SK-N-SH treated with all-trans-retinoic acid at 6 μM for 48 hours (cell line): Measurements from ENCODE around the gene IQSEC2.

Experiments used
- ATAC-seq: fragments of 200-7000 bp; cut with Tn5 transposase; 3 replicates; pipeline ENCODE4 v1.9.1; 2020; ENCODE audit warnings: mild to moderate bottlenecking, moderate library complexity
- BACH2 ChIP-seq: fragments of 250-450 bp; sonication (Bioruptor Pico); IDR thresholded peaks from 2 replicates; pipeline ENCODE4 v1.9.0; 2021; ENCODE audit warnings: mild to moderate bottlenecking, borderline replicate concordance
- CSDC2 ChIP-seq: fragments of 250-450 bp; sonication (Bioruptor Pico); IDR thresholded peaks from 2 replicates; pipeline ENCODE4 v1.5.0; 2020; ENCODE audit warnings: mild to moderate bottlenecking, moderate library complexity
- ESRRG ChIP-seq: fragments of 250-450 bp; sonication (Bioruptor Pico); IDR thresholded peaks from 2 replicates; pipeline ENCODE4 v1.6.1; 2021; ENCODE audit warnings: mild to moderate bottlenecking
- GLIS3 ChIP-seq: fragments of 250-450 bp; sonication (Bioruptor Pico); IDR thresholded peaks from 2 replicates; pipeline ENCODE4 v1.5.0; 2020; ENCODE audit warnings: mild to moderate bottlenecking, moderate library complexity
- ISL1 ChIP-seq: fragments of 250-450 bp; sonication (Bioruptor Pico); IDR thresholded peaks from 2 replicates; pipeline ENCODE4 v2.1.2; 2022; ENCODE audit warnings: mild to moderate bottlenecking, moderate library complexity
- OSR1 ChIP-seq: fragments of 250-450 bp; sonication (Bioruptor Pico); IDR thresholded peaks from 2 replicates; pipeline ENCODE4 v1.8.0; 2022; ENCODE audit warnings: moderate library complexity, mild to moderate bottlenecking, inconsistent platforms
- RARB ChIP-seq: fragments of 250-450 bp; sonication (Bioruptor Pico); IDR thresholded peaks from 2 replicates; pipeline ENCODE4 v1.8.0; 2021; ENCODE audit warnings: mild to moderate bottlenecking, moderate library complexity
- SNAI2 ChIP-seq: fragments of 250-450 bp; sonication (Bioruptor Pico); IDR thresholded peaks from 2 replicates; pipeline ENCODE4 v1.5.0; 2020; ENCODE audit warnings: mild to moderate bottlenecking, moderate library complexity
- TCF4 ChIP-seq: fragments of 250-450 bp; sonication (Bioruptor Pico); IDR thresholded peaks from 2 replicates; pipeline ENCODE4 v1.8.0; 2021; ENCODE audit warnings: mild to moderate bottlenecking, moderate library complexity, borderline replicate concordance
- TOX ChIP-seq: fragments of 250-450 bp; sonication (Bioruptor Pico); IDR thresholded peaks from 2 replicates; pipeline ENCODE4 v1.8.0; 2021; ENCODE audit warnings: mild to moderate bottlenecking, moderate library complexity, borderline replicate concordance
- ZC3H10 ChIP-seq: fragments of 250-450 bp; sonication (Bioruptor Pico); IDR thresholded peaks from 2 replicates; pipeline ENCODE4 v1.5.1; 2021; ENCODE audit warnings: mild to moderate bottlenecking, moderate library complexity
- ZFP3 ChIP-seq: fragments of 250-450 bp; sonication (Bioruptor Pico); IDR thresholded peaks from 2 replicates; pipeline ENCODE4 v1.5.0; 2020; ENCODE audit warnings: mild to moderate bottlenecking, moderate library complexity
- ZNF565 ChIP-seq: fragments of 450-650 bp; formaldehyde crosslinking; conservative IDR thresholded peaks from 2 replicates; pipeline ENCODE4 v1.5.0; 2020; ENCODE audit warnings: low read depth, mild to moderate bottlenecking, moderate library complexity
- ZNF8 ChIP-seq: fragments of 450-650 bp; formaldehyde crosslinking; IDR thresholded peaks from 2 replicates; pipeline ENCODE4 v1.5.0; 2020; ENCODE audit warnings: mild to moderate bottlenecking, moderate library complexity
- TF ChIP-seq, protein P1 (sequence below): fragments of 250-450 bp; sonication (Bioruptor Pico); IDR thresholded peaks from 2 replicates; pipeline ENCODE4 v1.8.0; 2020; ENCODE audit warnings: mild to moderate bottlenecking, moderate library complexity, borderline replicate concordance
- TF ChIP-seq, protein P2 (sequence below): fragments of 250-450 bp; sonication (Bioruptor Pico); IDR thresholded peaks from 2 replicates; pipeline ENCODE4 v1.8.0; 2021; ENCODE audit warnings: low read depth, mild to moderate bottlenecking, moderate library complexity, borderline replicate concordance
- TF ChIP-seq, protein P3 (sequence below): fragments of 250-450 bp; sonication (Bioruptor Pico); IDR thresholded peaks from 2 replicates; pipeline ENCODE4 v1.5.1; 2020; ENCODE audit warnings: low read depth, mild to moderate bottlenecking, moderate library complexity
- TF ChIP-seq, protein P4 (sequence below): fragments of 250-450 bp; sonication (Bioruptor Pico); IDR thresholded peaks from 2 replicates; pipeline ENCODE4 v1.5.1; 2021; ENCODE audit warnings: mild to moderate bottlenecking, moderate library complexity

Gene IQSEC2

GRCh38 chrX:53321230-53321942 is 40.0 kb upstream of the IQSEC2 start:
- TF ChIP-seq ISL1 (CRISPR knock-in tag) = no peak
- no peak for TF ChIP-seq CSDC2 (CRISPR knock-in tag)
- TF ChIP-seq TCF4 (CRISPR knock-in tag) = no peak
- no peak for TF ChIP-seq BACH2 (CRISPR knock-in tag)
- TF ChIP-seq, protein P1, sequence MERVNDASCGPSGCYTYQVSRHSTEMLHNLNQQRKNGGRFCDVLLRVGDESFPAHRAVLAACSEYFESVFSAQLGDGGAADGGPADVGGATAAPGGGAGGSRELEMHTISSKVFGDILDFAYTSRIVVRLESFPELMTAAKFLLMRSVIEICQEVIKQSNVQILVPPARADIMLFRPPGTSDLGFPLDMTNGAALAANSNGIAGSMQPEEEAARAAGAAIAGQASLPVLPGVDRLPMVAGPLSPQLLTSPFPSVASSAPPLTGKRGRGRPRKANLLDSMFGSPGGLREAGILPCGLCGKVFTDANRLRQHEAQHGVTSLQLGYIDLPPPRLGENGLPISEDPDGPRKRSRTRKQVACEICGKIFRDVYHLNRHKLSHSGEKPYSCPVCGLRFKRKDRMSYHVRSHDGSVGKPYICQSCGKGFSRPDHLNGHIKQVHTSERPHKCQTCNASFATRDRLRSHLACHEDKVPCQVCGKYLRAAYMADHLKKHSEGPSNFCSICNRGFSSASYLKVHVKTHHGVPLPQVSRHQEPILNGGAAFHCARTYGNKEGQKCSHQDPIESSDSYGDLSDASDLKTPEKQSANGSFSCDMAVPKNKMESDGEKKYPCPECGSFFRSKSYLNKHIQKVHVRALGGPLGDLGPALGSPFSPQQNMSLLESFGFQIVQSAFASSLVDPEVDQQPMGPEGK (CRISPR knock-in tag) = no peak
- TF ChIP-seq ZNF565 = no peak
- no peak for TF ChIP-seq ESRRG (CRISPR knock-in tag)
- no peak for TF ChIP-seq TOX (CRISPR knock-in tag)
- TF ChIP-seq, protein P2, sequence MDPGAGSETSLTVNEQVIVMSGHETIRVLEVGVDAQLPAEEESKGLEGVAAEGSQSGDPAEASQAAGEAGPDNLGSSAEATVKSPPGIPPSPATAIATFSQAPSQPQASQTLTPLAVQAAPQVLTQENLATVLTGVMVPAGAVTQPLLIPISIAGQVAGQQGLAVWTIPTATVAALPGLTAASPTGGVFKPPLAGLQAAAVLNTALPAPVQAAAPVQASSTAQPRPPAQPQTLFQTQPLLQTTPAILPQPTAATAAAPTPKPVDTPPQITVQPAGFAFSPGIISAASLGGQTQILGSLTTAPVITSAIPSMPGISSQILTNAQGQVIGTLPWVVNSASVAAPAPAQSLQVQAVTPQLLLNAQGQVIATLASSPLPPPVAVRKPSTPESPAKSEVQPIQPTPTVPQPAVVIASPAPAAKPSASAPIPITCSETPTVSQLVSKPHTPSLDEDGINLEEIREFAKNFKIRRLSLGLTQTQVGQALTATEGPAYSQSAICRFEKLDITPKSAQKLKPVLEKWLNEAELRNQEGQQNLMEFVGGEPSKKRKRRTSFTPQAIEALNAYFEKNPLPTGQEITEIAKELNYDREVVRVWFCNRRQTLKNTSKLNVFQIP (CRISPR knock-in tag) = no peak
- TF ChIP-seq OSR1 (CRISPR knock-in tag) = no peak
- no peak for TF ChIP-seq ZFP3
- no peak for TF ChIP-seq RARB (CRISPR knock-in tag)
- TF ChIP-seq SNAI2 (CRISPR knock-in tag) = no peak
- no peak for TF ChIP-seq GLIS3 (CRISPR knock-in tag)
- TF ChIP-seq ZNF8 (CRISPR knock-in tag) = no peak
- ATAC-seq = peak; percentile 31; the same call in 1 of the 3 replicates

GRCh38 chrX:53320543-53321229 is 39.3 kb upstream of the IQSEC2 start:
- peak; percentile 8; the same call in 1 of the 3 replicates for ATAC-seq
- TF ChIP-seq, protein P1 (CRISPR knock-in tag) = no peak
- TF ChIP-seq BACH2 (CRISPR knock-in tag) (no peak), OSR1 (CRISPR knock-in tag) (no peak), ZNF565 (no peak), TCF4 (CRISPR knock-in tag) (no peak)
- TF ChIP-seq, protein P2 (CRISPR knock-in tag) = no peak

DNA sequence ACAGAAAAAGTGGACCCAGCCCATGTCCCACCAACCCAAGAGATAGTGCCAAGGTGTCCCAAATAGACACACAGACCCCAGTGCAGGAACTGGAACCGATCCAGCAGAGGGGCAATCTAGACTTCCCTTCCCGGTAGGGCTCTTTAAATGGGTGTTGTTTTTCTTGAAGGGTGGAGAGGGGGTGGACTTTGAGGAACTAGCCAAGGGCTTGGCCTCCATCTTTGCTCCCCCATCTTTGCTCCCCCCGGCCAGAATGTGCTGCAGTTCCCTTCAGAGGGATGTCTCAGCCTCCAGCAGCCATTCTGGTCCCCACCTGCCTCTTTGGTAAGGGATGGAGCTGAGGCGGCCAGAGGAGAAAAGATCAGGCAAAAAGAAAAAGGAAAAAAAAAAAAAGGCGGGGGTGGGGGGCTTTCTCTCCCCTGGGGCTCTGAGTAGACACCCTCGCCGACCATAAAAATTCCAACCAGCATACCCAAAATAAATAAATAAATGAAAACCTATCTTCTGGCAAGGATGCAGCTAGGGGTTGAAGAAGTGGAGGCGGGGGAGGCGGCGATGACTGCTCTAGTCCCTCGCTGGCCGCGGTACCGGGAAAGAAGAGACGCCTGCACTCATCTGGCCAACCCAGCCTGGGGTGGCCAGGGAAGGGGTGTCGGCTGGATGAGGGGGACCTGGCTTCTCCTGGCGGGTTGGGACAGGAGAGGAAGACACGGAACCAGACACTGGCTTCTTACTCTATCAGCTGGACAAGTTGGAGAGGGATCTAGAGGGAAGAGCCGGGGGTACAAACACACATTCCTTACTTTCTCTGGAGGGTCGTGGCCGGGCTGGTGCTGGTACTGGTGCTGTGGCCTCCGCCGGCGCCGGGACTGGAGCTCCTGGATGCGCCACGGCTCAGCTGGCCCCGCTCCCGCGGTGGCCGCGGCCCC is 38.5 kb upstream of the IQSEC2 start:
- no peak for TF ChIP-seq ZC3H10 (CRISPR knock-in tag)
- no peak for TF ChIP-seq TOX (CRISPR knock-in tag)
- TF ChIP-seq, protein P3, sequence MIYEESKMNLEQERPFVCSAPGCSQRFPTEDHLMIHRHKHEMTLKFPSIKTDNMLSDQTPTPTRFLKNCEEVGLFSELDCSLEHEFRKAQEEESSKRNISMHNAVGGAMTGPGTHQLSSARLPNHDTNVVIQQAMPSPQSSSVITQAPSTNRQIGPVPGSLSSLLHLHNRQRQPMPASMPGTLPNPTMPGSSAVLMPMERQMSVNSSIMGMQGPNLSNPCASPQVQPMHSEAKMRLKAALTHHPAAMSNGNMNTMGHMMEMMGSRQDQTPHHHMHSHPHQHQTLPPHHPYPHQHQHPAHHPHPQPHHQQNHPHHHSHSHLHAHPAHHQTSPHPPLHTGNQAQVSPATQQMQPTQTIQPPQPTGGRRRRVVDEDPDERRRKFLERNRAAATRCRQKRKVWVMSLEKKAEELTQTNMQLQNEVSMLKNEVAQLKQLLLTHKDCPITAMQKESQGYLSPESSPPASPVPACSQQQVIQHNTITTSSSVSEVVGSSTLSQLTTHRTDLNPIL = no peak
- TF ChIP-seq, protein P4, sequence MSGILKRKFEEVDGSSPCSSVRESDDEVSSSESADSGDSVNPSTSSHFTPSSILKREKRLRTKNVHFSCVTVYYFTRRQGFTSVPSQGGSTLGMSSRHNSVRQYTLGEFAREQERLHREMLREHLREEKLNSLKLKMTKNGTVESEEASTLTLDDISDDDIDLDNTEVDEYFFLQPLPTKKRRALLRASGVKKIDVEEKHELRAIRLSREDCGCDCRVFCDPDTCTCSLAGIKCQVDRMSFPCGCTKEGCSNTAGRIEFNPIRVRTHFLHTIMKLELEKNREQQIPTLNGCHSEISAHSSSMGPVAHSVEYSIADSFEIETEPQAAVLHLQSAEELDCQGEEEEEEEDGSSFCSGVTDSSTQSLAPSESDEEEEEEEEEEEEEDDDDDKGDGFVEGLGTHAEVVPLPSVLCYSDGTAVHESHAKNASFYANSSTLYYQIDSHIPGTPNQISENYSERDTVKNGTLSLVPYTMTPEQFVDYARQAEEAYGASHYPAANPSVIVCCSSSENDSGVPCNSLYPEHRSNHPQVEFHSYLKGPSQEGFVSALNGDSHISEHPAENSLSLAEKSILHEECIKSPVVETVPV = no peak
- no peak for TF ChIP-seq SNAI2 (CRISPR knock-in tag)
- TF ChIP-seq OSR1 (CRISPR knock-in tag) = no peak
- ATAC-seq = peak; percentile 10; the same call in 1 of the 3 replicates
